ENCODE data around the gene DEPDC1B. TPM values are rescaled to one million over a fixed set of nuclear protein-coding genes. Genes with fewer than 3 reads are reported as not detected.

The DEPDC1B gene
- total and polyA plus RNA-seq, 2 of the 4 experiments (the other 2 are of a cell fraction) = 4.4 to 9.3 TPM

GRCh38 chr5:60638300-60638699 is 61.7 kb downstream of the DEPDC1B start:
- dilution Hi-C loops (cut with HindIII; ENCODE audit: low sequenced_read_pairs, unreplicated experiment) = no loop called here
- in situ Hi-C loops (cut with MboI; ENCODE audit: low sequenced_read_pairs) = no loop called here
- H2BK15ac ChIP-seq (ENCODE audit: low read depth, low read length) = no peak overlapping the region
- ChIA-PET CTCF (no interaction called here), POLR2A (ENCODE audit: unreplicated experiment) (no interaction called here)
- no peak overlapping the region for H4K8ac ChIP-seq (ENCODE audit: low read depth in 2 of 2, low read length in 2 of 2)
- H3K36me3 ChIP-seq (ENCODE audit: control insufficient read depth, insufficient read depth, low read length) = no peaks in the 10 kb centered on the region
- no peak overlapping the region for H2AK9ac ChIP-seq (replicated peaks; ENCODE audit: low read depth, low read length, poor library complexity)
- H4K5ac ChIP-seq (ENCODE audit: low read depth, low read length) = no peak overlapping the region
- no TSS peak for BruUV-seq (replicated peaks)
- H3K4me1 ChIP-seq (ENCODE audit: control insufficient read depth, insufficient read depth, low read length) = no peaks in the 10 kb centered on the region
- H3K4me2 ChIP-seq (ENCODE audit: low read depth, low read length) = no peak overlapping the region
- no peak overlapping the region for H2AK5ac ChIP-seq (ENCODE audit: low read depth, low read length)
- H2AFZ ChIP-seq (replicated peaks; ENCODE audit: low read length, poor library complexity) = no peak overlapping the region
- no peak overlapping the region for H3K23ac ChIP-seq (ENCODE audit: low read depth, low read length)
- H3K4ac ChIP-seq (ENCODE audit: low read depth, low read length) = no peak overlapping the region
- no peak overlapping the region for H3K18ac ChIP-seq (ENCODE audit: low read depth, low read length)
- no peak overlapping the region for H2BK120ac ChIP-seq (ENCODE audit: low read depth, low read length)
- H3K79me1 ChIP-seq (ENCODE audit: low read depth in 1 of 2, low read length in 2 of 2) = peaks cover 0 to 5% of the 10 kb centered on the region in 2 experiments; a peak in 1 of 4 replicates
- no peaks in the 10 kb centered on the region for H3K9me3 ChIP-seq (ENCODE audit: control insufficient read depth, insufficient read depth, low read length)
- H3K27ac ChIP-seq (ENCODE audit: insufficient read depth, low read length) = no peak overlapping the region
- no peak overlapping the region for H4K91ac ChIP-seq (ENCODE audit: insufficient read depth, low read depth, low read length)
- no peak overlapping the region for H3K14ac ChIP-seq (replicated peaks; ENCODE audit: low read depth, low read length)
- no peak overlapping the region for H2BK20ac ChIP-seq (ENCODE audit: low read depth, low read length)
- no peak overlapping the region for H3K4me3 ChIP-seq (ENCODE audit: insufficient read depth, low read depth, low read length)
- TF ChIP-seq NFE2L2 (IDR thresholded peaks at IDR 0.05; ENCODE audit: low read depth, low read length) (no peak), FOS (IDR thresholded peaks at IDR 0.05; ENCODE audit: low read depth, low read length) (no peak)
- H3K27me3 ChIP-seq (ENCODE audit: control insufficient read depth, insufficient read depth, low read length) = no peaks in the 10 kb centered on the region
- no peak for ATAC-seq (ENCODE audit: low read depth)
- H3K9me1 ChIP-seq (ENCODE audit: insufficient read depth, low read length) = peaks cover 4% of the 10 kb centered on the region
- H4K20me1 ChIP-seq (ENCODE audit: insufficient read depth, low read length) = no peaks in the 10 kb centered on the region
- no peak overlapping the region for H3K56ac ChIP-seq (ENCODE audit: extremely low read depth, insufficient read depth, low read length)
- intact Hi-C loops (cut with micrococcal nuclease) = no loop called here
- H2BK5ac ChIP-seq (ENCODE audit: low read depth, low read length, poor library complexity, severe bottlenecking) = no peak overlapping the region
- no peak overlapping the region for H3K9ac ChIP-seq (ENCODE audit: low read depth, low read length)
- no peak for DNase-seq

Measured in IMR-90 (cell line).